Measurements from ENCODE around the gene AQP12B.

The AQP12B gene

GRCh38 chr2:240630771-240631547, 51.7 kb downstream of the AQP12B start:
- TF ChIP-seq CTCF (IDR thresholded peaks at IDR 0.05; ENCODE audit: low read depth, low read length, missing control alignments), result no peak
- Histone ChIP-seq H3K4me3 (ENCODE audit: low read depth, low read length) (no peak overlapping the region), H3K36me3 (replicated peaks) (no peaks in the 10 kb centered on the region), H3K27me3 (replicated peaks) (no peaks in the 10 kb centered on the region), H3K27ac (no peak overlapping the region)
- in situ Hi-C loops (cut with HindIII; ENCODE audit: low pct_ligation_motif_present, low sequenced_read_pairs), result no loop called here
- no peak for DNase-seq

GRCh38 chr2:240629968-240630770, 52.5 kb downstream of the AQP12B start:
- H3K27ac ChIP-seq, result no peak overlapping the region
- H3K27me3 ChIP-seq (replicated peaks), result no peaks in the 10 kb centered on the region
- no peaks in the 10 kb centered on the region for H3K36me3 ChIP-seq (replicated peaks)
- DNase-seq, result no peak
- no peak overlapping the region for H3K4me3 ChIP-seq (ENCODE audit: low read depth, low read length)
- TF ChIP-seq CTCF (IDR thresholded peaks at IDR 0.05; ENCODE audit: low read depth, low read length, missing control alignments), result no peak
- in situ Hi-C loops (cut with HindIII; ENCODE audit: low pct_ligation_motif_present, low sequenced_read_pairs), result no loop called here

GRCh38 chr2:240629619-240629967, 53.1 kb downstream of the AQP12B start:
- no peaks in the 10 kb centered on the region for H3K27me3 ChIP-seq (replicated peaks)
- H3K4me3 ChIP-seq (ENCODE audit: low read depth, low read length), result no peak overlapping the region
- in situ Hi-C loops (cut with HindIII; ENCODE audit: low pct_ligation_motif_present, low sequenced_read_pairs), result no loop called here
- no peak for DNase-seq
- no peaks in the 10 kb centered on the region for H3K36me3 ChIP-seq (replicated peaks)
- no peak for TF ChIP-seq CTCF (IDR thresholded peaks at IDR 0.05; ENCODE audit: low read depth, low read length, missing control alignments)
- no peak overlapping the region for H3K27ac ChIP-seq

- Histone ChIP-seq H3K27ac (no peak overlapping the region), H3K4me3 (ENCODE audit: low read depth, low read length) (no peak overlapping the region), H3K27me3 (replicated peaks) (no peaks in the 10 kb centered on the region), H3K36me3 (replicated peaks) (no peaks in the 10 kb centered on the region)
- TF ChIP-seq CTCF (IDR thresholded peaks at IDR 0.05; ENCODE audit: low read depth, low read length, missing control alignments), result no peak
- DNase-seq, result no peak
- in situ Hi-C loops (cut with HindIII; ENCODE audit: low pct_ligation_motif_present, low sequenced_read_pairs), result no loop called here
Measured at GRCh38 chr2:240628808-240629618, 53.7 kb downstream of the AQP12B start.

- Histone ChIP-seq H3K27me3 (replicated peaks) (no peaks in the 10 kb centered on the region), H3K36me3 (replicated peaks) (no peaks in the 10 kb centered on the region), H3K27ac (no peak overlapping the region), H3K4me3 (ENCODE audit: low read depth, low read length) (no peak overlapping the region)
- in situ Hi-C loops (cut with HindIII; ENCODE audit: low pct_ligation_motif_present, low sequenced_read_pairs), result no loop called here
- no peak for DNase-seq
- no peak for TF ChIP-seq CTCF (IDR thresholded peaks at IDR 0.05; ENCODE audit: low read depth, low read length, missing control alignments)
Measured at GRCh38 chr2:240628507-240628807, 54.2 kb downstream of the AQP12B start.
